NB4 (cell line): Measurements from ENCODE around the gene WDR37.
A peak's percentile ranks its signal among the peaks of the same experiment; 100 is the strongest.

Experiments used
- DNase-seq: peaks from one replicate; pipeline ENCODE4 v3.0.0; 2010; ENCODE audit warnings: low read depth
- H3K4me3 ChIP-seq: one replicate; pipeline ENCODE4 v1.5.1; 2011; ENCODE audit warnings: mild to moderate bottlenecking, low read depth, low read length, moderate library complexity
- CTCF ChIP-seq: IDR thresholded peaks from one replicate; pipeline ENCODE4 v1.5.1; 2012; ENCODE audit warnings: low read depth, low read length
- MAX ChIP-seq: IDR thresholded peaks from 2 replicates; pipeline ENCODE4 v1.6.1; 2011; ENCODE audit warnings: low read depth, low read length
- MYC ChIP-seq: IDR thresholded peaks from 2 replicates; pipeline ENCODE4 v1.6.1; 2011; ENCODE audit warnings: low read depth, low read length
- POLR2A ChIP-seq: IDR thresholded peaks from 2 replicates; pipeline ENCODE4 v1.6.1; 2011; ENCODE audit warnings: mild to moderate bottlenecking; ENCODE audit not compliant: insufficient read length; ENCODE audit errors: extremely low read depth

WDR37 gene

DNA sequence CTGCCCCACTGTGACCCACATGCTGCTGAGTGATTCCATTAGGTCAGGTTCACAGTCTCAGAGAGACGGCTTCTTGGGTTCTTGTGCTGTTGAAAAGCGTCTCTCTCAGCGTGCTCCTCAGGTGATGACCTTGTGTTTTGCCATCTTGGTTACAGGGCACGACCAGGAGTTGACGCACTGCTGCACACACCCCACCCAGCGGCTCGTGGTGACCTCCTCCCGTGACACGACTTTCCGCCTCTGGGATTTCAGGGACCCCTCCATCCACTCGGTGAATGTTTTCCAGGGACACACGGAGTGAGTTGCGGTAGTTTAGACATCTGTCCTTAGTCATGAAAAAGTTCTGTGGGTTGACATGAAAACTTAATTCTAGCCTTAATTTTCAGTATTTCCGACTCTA is 48.8 kb downstream of the WDR37 start:
- TF ChIP-seq POLR2A, result no peak
- no peak for TF ChIP-seq MAX
- TF ChIP-seq CTCF, result no peak
- TF ChIP-seq MYC, result no peak
- H3K4me3 ChIP-seq, result no peak overlapping the region
- no peak for DNase-seq

GRCh38 chr10:1107004-1107403 is 50.8 kb downstream of the WDR37 start:
- H3K4me3 ChIP-seq, result no peak overlapping the region
- TF ChIP-seq MAX (no peak), MYC (no peak), CTCF (no peak), POLR2A (no peak)
- DNase-seq, result no peak

- H3K4me3 ChIP-seq, result no peak overlapping the region
- DNase-seq, result no peak
- TF ChIP-seq POLR2A (no peak), CTCF (no peak)
These were observed 51.5 kb downstream of the WDR37 start for GRCh38 chr10:1107679-1108078.

DNA sequence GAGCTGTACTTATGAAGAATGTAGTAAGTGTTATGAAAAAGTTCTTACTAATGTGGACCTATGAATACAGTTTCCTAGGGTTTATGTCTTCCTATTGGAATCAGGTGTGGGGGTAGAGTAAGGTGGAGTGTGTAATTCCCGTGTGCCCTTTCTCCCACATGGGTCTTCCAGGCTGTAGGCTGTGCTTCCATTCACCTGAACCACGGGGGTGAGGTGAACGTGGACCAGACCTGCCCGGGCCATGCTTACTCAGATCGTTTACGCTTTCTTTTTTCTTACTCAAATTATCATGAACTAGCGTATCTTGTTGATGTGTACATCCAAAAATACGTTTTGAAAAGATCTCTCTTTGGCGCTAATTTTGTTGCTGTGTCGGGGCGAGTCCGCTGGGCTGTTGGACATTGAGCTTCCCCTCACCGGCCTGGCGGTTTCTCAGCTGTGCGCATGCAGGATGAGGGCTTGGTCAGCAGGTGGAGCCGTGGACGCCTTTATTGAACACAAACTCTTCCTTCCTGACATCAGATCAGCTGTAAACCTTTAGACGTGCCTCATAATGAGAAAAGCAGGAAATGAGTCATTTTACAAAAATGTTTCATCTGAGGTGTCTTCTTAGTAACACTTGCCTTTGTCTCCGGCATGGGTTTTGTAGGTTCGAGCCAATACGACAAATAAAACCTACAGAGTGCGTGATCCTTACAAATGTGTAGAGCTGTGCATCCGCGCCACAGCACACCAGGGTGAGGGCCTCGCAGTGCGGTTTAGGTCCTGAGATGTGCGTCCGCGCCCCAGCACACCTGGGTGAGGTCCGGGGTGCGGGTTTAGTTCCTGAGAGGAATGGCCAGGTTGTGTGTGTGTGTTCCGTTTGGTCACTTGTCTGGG is 53.8 kb downstream of the WDR37 start:
- H3K4me3 ChIP-seq, result no peak overlapping the region
- peak; percentile 71 for DNase-seq

GRCh38 chr10:1110674-1111119 is 54.5 kb downstream of the WDR37 start:
- no peak for DNase-seq
- H3K4me3 ChIP-seq, result no peak overlapping the region
- TF ChIP-seq MYC (no peak), CTCF (no peak), POLR2A (no peak), MAX (no peak)

More for the DNA sequence above, 53.8 kb downstream of the WDR37 start:
- TF ChIP-seq CTCF (peak; percentile 55), POLR2A (no peak), MAX (peak; percentile 30; the same call in 1 of the 2 replicates), MYC (no peak)

- no peak overlapping the region for H3K4me3 ChIP-seq
- TF ChIP-seq MAX, result no peak
- no peak for TF ChIP-seq MYC
- no peak for TF ChIP-seq POLR2A
- no peak for TF ChIP-seq CTCF
- DNase-seq, result no peak
These were observed 58.1 kb downstream of the WDR37 start for GRCh38 chr10:1114315-1114714.
